Transverse colon (tissue), 4 donors: Measurements from ENCODE around the gene PTPN6.
A peak's percentile ranks its signal among the peaks of the same experiment; 100 is the strongest.

Source experiments
- EP300 ChIP-seq: sonication (generic); formaldehyde crosslinking; IDR thresholded peaks from one replicate; pipeline ENCODE4 v1.6.1; 2017; ENCODE audit warnings: antibody characterized with exemption, low read depth
- POLR2A ChIP-seq: fragments of 450-650 bp; IDR thresholded peaks from one replicate; pipeline ENCODE4 v1.6.1; 2016; ENCODE audit warnings: antibody characterized with exemption, mild to moderate bottlenecking, moderate library complexity
- POLR2AphosphoS5 ChIP-seq, 3 donors: sonication (generic); formaldehyde crosslinking; IDR thresholded peaks; one replicate each; pipeline ENCODE4 v1.6.1; 2016; ENCODE audit warnings: antibody characterized with exemption in 3 of 3
- TF ChIP-seq, protein P1 (sequence below), 5 experiments: fragments of 200-600 bp in 3 of 5; fragments of 450-650 bp in 2 of 5; sonication (generic) in 3 of 5; IDR thresholded peaks; 1 replicate in 2 of 5; 2 replicates in 3 of 5; pipeline ENCODE4 v1.5.1; 2016 to 2017; ENCODE audit warnings: antibody characterized with exemption in 5 of 5, inconsistent platforms in 3 of 5, mild to moderate bottlenecking in 2 of 5, moderate library complexity in 1 of 5

DNA sequence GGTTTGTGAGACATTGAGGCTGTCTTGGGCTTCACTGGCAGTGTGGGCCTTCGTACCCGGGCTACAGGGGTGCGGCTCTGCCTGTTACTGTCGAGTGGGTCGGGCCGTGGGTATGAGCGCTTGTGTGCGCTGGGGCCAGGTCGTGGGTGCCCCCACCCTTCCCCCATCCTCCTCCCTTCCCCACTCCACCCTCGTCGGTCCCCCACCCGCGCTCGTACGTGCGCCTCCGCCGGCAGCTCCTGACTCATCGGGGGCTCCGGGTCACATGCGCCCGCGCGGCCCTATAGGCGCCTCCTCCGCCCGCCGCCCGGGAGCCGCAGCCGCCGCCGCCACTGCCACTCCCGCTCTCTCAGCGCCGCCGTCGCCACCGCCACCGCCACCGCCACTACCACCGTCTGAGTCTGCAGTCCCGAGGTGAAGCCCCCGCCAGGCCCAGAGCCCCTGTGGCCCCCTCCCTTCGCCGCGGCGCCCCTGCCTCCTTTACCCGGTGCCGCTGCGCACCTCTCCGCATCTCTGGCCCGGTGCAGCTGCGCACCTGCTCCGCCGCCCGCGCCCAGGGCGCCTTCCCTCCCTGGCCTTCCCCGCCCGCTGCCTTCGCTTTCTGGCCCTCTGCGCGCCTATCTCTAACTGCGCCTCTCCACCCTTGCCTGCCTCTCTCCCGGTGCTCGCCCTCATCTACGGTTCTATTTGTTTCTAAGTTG lies 36.8 kb upstream of the PTPN6 start, which contains the start of gene ENO2:
- TF ChIP-seq, protein P1, sequence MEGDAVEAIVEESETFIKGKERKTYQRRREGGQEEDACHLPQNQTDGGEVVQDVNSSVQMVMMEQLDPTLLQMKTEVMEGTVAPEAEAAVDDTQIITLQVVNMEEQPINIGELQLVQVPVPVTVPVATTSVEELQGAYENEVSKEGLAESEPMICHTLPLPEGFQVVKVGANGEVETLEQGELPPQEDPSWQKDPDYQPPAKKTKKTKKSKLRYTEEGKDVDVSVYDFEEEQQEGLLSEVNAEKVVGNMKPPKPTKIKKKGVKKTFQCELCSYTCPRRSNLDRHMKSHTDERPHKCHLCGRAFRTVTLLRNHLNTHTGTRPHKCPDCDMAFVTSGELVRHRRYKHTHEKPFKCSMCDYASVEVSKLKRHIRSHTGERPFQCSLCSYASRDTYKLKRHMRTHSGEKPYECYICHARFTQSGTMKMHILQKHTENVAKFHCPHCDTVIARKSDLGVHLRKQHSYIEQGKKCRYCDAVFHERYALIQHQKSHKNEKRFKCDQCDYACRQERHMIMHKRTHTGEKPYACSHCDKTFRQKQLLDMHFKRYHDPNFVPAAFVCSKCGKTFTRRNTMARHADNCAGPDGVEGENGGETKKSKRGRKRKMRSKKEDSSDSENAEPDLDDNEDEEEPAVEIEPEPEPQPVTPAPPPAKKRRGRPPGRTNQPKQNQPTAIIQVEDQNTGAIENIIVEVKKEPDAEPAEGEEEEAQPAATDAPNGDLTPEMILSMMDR (IDR thresholded peaks at IDR 0.05), result no peak
- TF ChIP-seq POLR2AphosphoS5 (IDR thresholded peaks at IDR 0.05) (peak; percentile 9 to 56 (median 17)), POLR2A (peak; percentile 35), EP300 (no peak)
